Suppressor macrophage treated with lipopolysaccharide for 1 hour (primary cell): ENCODE results near the gene MYH13.

Source experiments
- DNase-seq, 3 donors: peaks; one replicate each; pipeline ENCODE4 v3.0.0-alpha.2; 2020 to 2022

The MYH13 gene

GRCh38 chr17:10372906-10373305, at the start of gene MYH13:
Gene MYH13, minus strand, starts transcription at chr17:10373006. Its CDS starts 8,476 bp downstream, at chr17:10364530.
- DNase-seq = no peak

GRCh38 chr17:10421900-10422542, 49.2 kb upstream of the MYH13 start, which contains the start of gene MYH8:
Gene MYH8, minus strand, starts transcription at chr17:10421950. Its CDS starts 1,723 bp downstream, at chr17:10420227.
- DNase-seq = no peak

GRCh38 chr17:10421211-10421610, 48.4 kb upstream of the MYH13 start:
- no peak for DNase-seq

GRCh38 chr17:10420811-10421210, 48.0 kb upstream of the MYH13 start:
- DNase-seq = no peak

GRCh38 chr17:10417431-10417830, 44.6 kb upstream of the MYH13 start:
- no peak for DNase-seq

GRCh38 chr17:10415161-10415560, 42.4 kb upstream of the MYH13 start:
- no peak for DNase-seq

- no peak for DNase-seq
Observed at GRCh38 chr17:10403589-10403988, 30.8 kb upstream of the MYH13 start.

- DNase-seq = no peak
Observed at GRCh38 chr17:10398352-10398751, 25.5 kb upstream of the MYH13 start.

- DNase-seq = no peak
Observed at GRCh38 chr17:10396524-10397163, 23.8 kb upstream of the MYH13 start.

- DNase-seq = no peak
Observed at GRCh38 chr17:10394201-10394887, 21.5 kb upstream of the MYH13 start.

- no peak for DNase-seq
Observed at GRCh38 chr17:10392880-10393279, 20.1 kb upstream of the MYH13 start.

GRCh38 chr17:10385871-10386270, 13.1 kb upstream of the MYH13 start:
- DNase-seq = no peak

- no peak for DNase-seq
Observed at GRCh38 chr17:10384175-10384574, 11.4 kb upstream of the MYH13 start.

- DNase-seq = no peak
Observed at GRCh38 chr17:10380631-10381408, 8.0 kb upstream of the MYH13 start.

GRCh38 chr17:10370016-10370608, 2.7 kb downstream of the MYH13 start:
- no peak for DNase-seq

GRCh38 chr17:10369239-10369638, 3.6 kb downstream of the MYH13 start:
- no peak for DNase-seq

- no peak for DNase-seq
Observed at GRCh38 chr17:10368561-10368960, 4.2 kb downstream of the MYH13 start.

GRCh38 chr17:10360578-10360977, 12.2 kb downstream of the MYH13 start:
- DNase-seq = no peak

- DNase-seq = peak in 1 of 3 donors; percentile 3
Observed at GRCh38 chr17:10357768-10358167, 15.0 kb downstream of the MYH13 start.

GRCh38 chr17:10354651-10355050, 18.2 kb downstream of the MYH13 start:
- no peak for DNase-seq

GRCh38 chr17:10352893-10353292, 19.9 kb downstream of the MYH13 start:
- no peak for DNase-seq

- peak; percentile 50 to 62 (median 57) for DNase-seq
Observed at GRCh38 chr17:10349403-10349802, 23.4 kb downstream of the MYH13 start.

- no peak for DNase-seq
Observed at GRCh38 chr17:10344816-10345215, 28.0 kb downstream of the MYH13 start.
